HG03280 (cell line): ENCODE measurements around the gene CBARP.
"Not testable (repeated sequence)": the region's sequence is repeated elsewhere in the genome, so short reads cannot be mapped to it uniquely, and the experiment has no call there.

ENCODE experiments used
- ATAC-seq: cut with Tn5 transposase; IDR thresholded peaks from one replicate; pipeline ENCODE4 v1.9.1; 2021; ENCODE audit warnings: mild to moderate bottlenecking, moderate library complexity; ENCODE audit not compliant: unreplicated experiment

Gene CBARP

GRCh38 chr19:1252821-1253513, 15.2 kb upstream of the CBARP start:
- no peak for ATAC-seq

GRCh38 chr19:1252221-1252820, 14.5 kb upstream of the CBARP start:
- no peak for ATAC-seq

- ATAC-seq = no peak
These were observed 13.8 kb upstream of the CBARP start for GRCh38 chr19:1251330-1252220.

GRCh38 chr19:1250437-1251260, 12.8 kb upstream of the CBARP start:
- no peak for ATAC-seq

GRCh38 chr19:1249990-1250436, 12.2 kb upstream of the CBARP start:
- no peak for ATAC-seq

GRCh38 chr19:1249298-1249989, 11.6 kb upstream of the CBARP start:
- ATAC-seq = peak; percentile 53

- ATAC-seq = peak; percentile 28
These were observed 11.0 kb upstream of the CBARP start for GRCh38 chr19:1248786-1249297.

- ATAC-seq = peak; percentile 10
These were observed 10.5 kb upstream of the CBARP start, which contains the start of gene MIDN for GRCh38 chr19:1248139-1248785. MIDN (plus strand) TSS chr19:1248583; CDS start chr19:1250297, 1,714 bp downstream.

GRCh38 chr19:1247748-1248138, 9.9 kb upstream of the CBARP start:
- no peak for ATAC-seq

- ATAC-seq = not testable (repeated sequence)
These were observed 8.7 kb upstream of the CBARP start for GRCh38 chr19:1246265-1247087.

- no peak for ATAC-seq
These were observed 7.9 kb upstream of the CBARP start for GRCh38 chr19:1245494-1246264.

- ATAC-seq = no peak
These were observed 7.1 kb upstream of the CBARP start for GRCh38 chr19:1244693-1245451.

- no peak for ATAC-seq
These were observed 6.2 kb upstream of the CBARP start for GRCh38 chr19:1243768-1244692.

- peak; percentile 56 for ATAC-seq
These were observed 3.8 kb upstream of the CBARP start, which contains the start of gene ATP5F1D for GRCh38 chr19:1241417-1242095. ATP5F1D (plus strand) TSS chr19:1241751; CDS start chr19:1241851, 100 bp downstream.

GRCh38 chr19:1240925-1241324, 3.1 kb upstream of the CBARP start:
- no peak for ATAC-seq
